ENCODE data around the gene USP32. TPM values are rescaled to one million over a fixed set of nuclear protein-coding genes. Genes with fewer than 3 reads are reported as not detected.

USP32 gene
- total and polyA plus RNA-seq, 4 donors: 11.6 to 103 (median 42.9) TPM

GRCh38 chr17:60149691-60150582 is 242.0 kb downstream of the USP32 start, which contains the start of gene CA4:
Gene CA4 (plus strand): TSS chr17:60149973. CDS start chr17:60150035, 62 bp downstream.
- TF ChIP-seq GABPA (IDR thresholded peaks at IDR 0.05 in 1 of 2, conservative IDR thresholded peaks at IDR 0.05 in 1 of 2): no peak
- TF ChIP-seq REST (IDR thresholded peaks at IDR 0.05): no peak
- TF ChIP-seq RAD21 (IDR thresholded peaks at IDR 0.05): no peak
- no peak for TF ChIP-seq RXRA (IDR thresholded peaks at IDR 0.05)
- no peak for TF ChIP-seq HNF4G (IDR thresholded peaks at IDR 0.05)
- TF ChIP-seq FOXA2 (IDR thresholded peaks at IDR 0.05): no peak
- TF ChIP-seq EGR1 (IDR thresholded peaks at IDR 0.05; ENCODE audit: low read depth in 2 of 2): no peak
- TF ChIP-seq HNF4A (conservative IDR thresholded peaks at IDR 0.05): no peak
- no peak for TF ChIP-seq SP1 (IDR thresholded peaks at IDR 0.05)
- no peak for TF ChIP-seq ZBTB33 (IDR thresholded peaks at IDR 0.05)
- DNase-seq (ENCODE audit: low spot score): no peak
- WGBS: 6% methylated on average over 81 of the region's 81 CpGs
- no peak within 1 kb of the TSS for H3K27ac ChIP-seq (ENCODE audit: low read depth in 1 of 2, low read length in 2 of 2)
- H3K9ac ChIP-seq (ENCODE audit: low read depth in 1 of 2, low read length in 2 of 2): no peak within 1 kb of the TSS
- no peaks in the 10 kb centered on the region for H3K9me3 ChIP-seq (ENCODE audit: control insufficient read depth in 4 of 4, low read length in 3 of 4)
- peaks cover 0 to 14% (median 5%) of the 10 kb centered on the region in 4 donors for H3K27me3 ChIP-seq (ENCODE audit: control insufficient read depth in 4 of 4, insufficient read depth in 4 of 4, low read length in 3 of 4)
- no peaks in the 10 kb centered on the region for H3K36me3 ChIP-seq (ENCODE audit: control insufficient read depth in 4 of 4, insufficient read depth in 3 of 4, low read depth in 1 of 4, low read length in 3 of 4)
- peaks cover 0 to 12% (median 2%) of the 10 kb centered on the region in 4 donors for H3K4me1 ChIP-seq (ENCODE audit: control insufficient read depth in 4 of 4, insufficient read depth in 4 of 4, low read length in 3 of 4)
- H3K4me3 ChIP-seq (ENCODE audit: low read depth in 1 of 3, low read length in 3 of 3): peak within 1 kb of the TSS in 1 of 3 donors; percentile 32

GRCh38 chr17:60148373-60148772 is 243.6 kb downstream of the USP32 start:
- WGBS: 63% methylated on average over 2 of the region's 2 CpGs
- Histone ChIP-seq H3K4me3 (ENCODE audit: low read depth in 1 of 3, low read length in 3 of 3) (no peak overlapping the region), H3K9me3 (ENCODE audit: control insufficient read depth in 4 of 4, low read length in 3 of 4) (no peaks in the 10 kb centered on the region), H3K4me1 (ENCODE audit: control insufficient read depth in 4 of 4, insufficient read depth in 4 of 4, low read length in 3 of 4) (peaks cover 1 to 12% (median 3%) of the 10 kb centered on the region in 4 donors), H3K36me3 (ENCODE audit: control insufficient read depth in 4 of 4, insufficient read depth in 3 of 4, low read depth in 1 of 4, low read length in 3 of 4) (no peaks in the 10 kb centered on the region), H3K27ac (ENCODE audit: low read depth in 1 of 2, low read length in 2 of 2) (no peak overlapping the region), H3K9ac (ENCODE audit: low read depth in 1 of 2, low read length in 2 of 2) (no peak overlapping the region), H3K27me3 (ENCODE audit: control insufficient read depth in 4 of 4, insufficient read depth in 4 of 4, low read length in 3 of 4) (peaks cover 0 to 20% (median 5%) of the 10 kb centered on the region in 4 donors)
- TF ChIP-seq FOXA2 (IDR thresholded peaks at IDR 0.05) (no peak), TAF1 (conservative IDR thresholded peaks at IDR 0.05) (no peak), CTCF (IDR thresholded peaks at IDR 0.05; ENCODE audit: low read depth, low read length, missing input control) (no peak)
- no peak for DNase-seq (ENCODE audit: low spot score)
